Activated B cell treated with CpG ODN at 0.5 μM for 24 hours (primary cell): Measurements from ENCODE around the gene GRM4. TPM values are rescaled to one million over a fixed set of nuclear protein-coding genes. Genes with fewer than 3 reads are reported as not detected.

Source experiments
- ATAC-seq: fragments of 200-7000 bp; cut with Tn5 transposase; one replicate; pipeline ENCODE4 v1.10.0; 2021; ENCODE audit warnings: low read depth, mild to moderate bottlenecking, moderate library complexity
- CTCF ChIA-PET: fragments of 350-600 bp; sonication (Branson Sonifier 250); formaldehyde crosslinking; loops from one replicate; lab custom pipeline; 2021; ENCODE audit warnings: antibody characterized with exemption; lab: Charles Lee
- POLR2A ChIA-PET: fragments of 350-600 bp; sonication (Branson Sonifier 250); formaldehyde crosslinking; loops from one replicate; lab custom pipeline; 2021; ENCODE audit warnings: antibody characterized with exemption; lab: Charles Lee
- DNase-seq: peaks from one replicate; pipeline ENCODE4 v3.0.0; 2022
- H3K27ac Mint-ChIP-seq: one replicate; pipeline ENCODE4 v1.8.0; 2020; ENCODE audit warnings: mixed read lengths
- H3K27me3 Mint-ChIP-seq: one replicate; pipeline ENCODE4 v1.8.0; 2021; ENCODE audit warnings: mixed read lengths
- H3K36me3 Mint-ChIP-seq: one replicate; pipeline ENCODE4 v1.8.0; 2021; ENCODE audit warnings: low read depth, mixed read lengths
- H3K4me1 Mint-ChIP-seq: one replicate; pipeline ENCODE4 v1.8.0; 2021; ENCODE audit warnings: mixed read lengths
- H3K4me3 Mint-ChIP-seq: one replicate; pipeline ENCODE4 v1.8.0; 2020; ENCODE audit warnings: mild to moderate bottlenecking, mixed read lengths
- H3K9me3 Mint-ChIP-seq: one replicate; pipeline ENCODE4 v1.8.0; 2020; ENCODE audit warnings: mixed read lengths
- intact Hi-C: fragments of 100-400 bp; cut with micrococcal nuclease; formaldehyde crosslinking; loops from one replicate; pipeline ENCODE4 v1.15.1; 2024
- total RNA-seq: library from RNA; stranded (reverse); gene quantifications from 2 replicates; pipeline ENCODE4 v1.2.3, GENCODE V29; 2022
- TF ChIP-seq, protein P1 (sequence below): fragments of 200-600 bp; IDR thresholded peaks from one replicate; pipeline ENCODE4 v1.8.0; 2022; ENCODE audit warnings: antibody characterized with exemption, mild to moderate bottlenecking

GRM4 gene
- total RNA-seq, 1 donor from 2014 or later: not detected

DNA sequence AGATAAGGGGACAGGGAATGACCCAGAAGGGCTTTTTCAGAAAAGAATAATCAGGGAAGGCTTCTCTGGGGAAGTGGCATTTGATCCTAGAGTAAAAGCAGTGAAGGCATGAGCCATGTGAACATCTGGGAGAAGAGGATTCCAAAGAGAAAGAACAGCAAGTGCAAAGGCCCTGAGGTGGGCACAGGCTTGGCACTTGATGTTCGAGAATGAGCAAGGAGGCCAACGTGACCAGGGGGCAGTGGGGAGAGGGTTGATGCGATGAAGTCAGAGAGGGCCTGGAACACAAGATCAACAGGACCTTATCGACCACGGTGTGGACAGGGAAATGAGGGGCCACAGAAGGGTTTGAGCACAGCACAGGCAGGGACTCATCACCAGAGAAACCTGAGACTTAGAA is 5.8 kb downstream of the GRM4 start:
- Mint-ChIP-seq H3K27ac (no peak overlapping the region), H3K27me3 (peaks cover 68% of the 10 kb centered on the region), H3K4me1 (peaks cover 17% of the 10 kb centered on the region), H3K4me3 (no peak overlapping the region), H3K9me3 (no peaks in the 10 kb centered on the region), H3K36me3 (no peaks in the 10 kb centered on the region)
- ATAC-seq (no peak), DNase-seq (no peak)
- CTCF ChIA-PET: no interaction called here
- TF ChIP-seq, protein P1, sequence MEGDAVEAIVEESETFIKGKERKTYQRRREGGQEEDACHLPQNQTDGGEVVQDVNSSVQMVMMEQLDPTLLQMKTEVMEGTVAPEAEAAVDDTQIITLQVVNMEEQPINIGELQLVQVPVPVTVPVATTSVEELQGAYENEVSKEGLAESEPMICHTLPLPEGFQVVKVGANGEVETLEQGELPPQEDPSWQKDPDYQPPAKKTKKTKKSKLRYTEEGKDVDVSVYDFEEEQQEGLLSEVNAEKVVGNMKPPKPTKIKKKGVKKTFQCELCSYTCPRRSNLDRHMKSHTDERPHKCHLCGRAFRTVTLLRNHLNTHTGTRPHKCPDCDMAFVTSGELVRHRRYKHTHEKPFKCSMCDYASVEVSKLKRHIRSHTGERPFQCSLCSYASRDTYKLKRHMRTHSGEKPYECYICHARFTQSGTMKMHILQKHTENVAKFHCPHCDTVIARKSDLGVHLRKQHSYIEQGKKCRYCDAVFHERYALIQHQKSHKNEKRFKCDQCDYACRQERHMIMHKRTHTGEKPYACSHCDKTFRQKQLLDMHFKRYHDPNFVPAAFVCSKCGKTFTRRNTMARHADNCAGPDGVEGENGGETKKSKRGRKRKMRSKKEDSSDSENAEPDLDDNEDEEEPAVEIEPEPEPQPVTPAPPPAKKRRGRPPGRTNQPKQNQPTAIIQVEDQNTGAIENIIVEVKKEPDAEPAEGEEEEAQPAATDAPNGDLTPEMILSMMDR: no peak
- intact Hi-C loops: no loop called here
- POLR2A ChIA-PET: no interaction called here

DNA sequence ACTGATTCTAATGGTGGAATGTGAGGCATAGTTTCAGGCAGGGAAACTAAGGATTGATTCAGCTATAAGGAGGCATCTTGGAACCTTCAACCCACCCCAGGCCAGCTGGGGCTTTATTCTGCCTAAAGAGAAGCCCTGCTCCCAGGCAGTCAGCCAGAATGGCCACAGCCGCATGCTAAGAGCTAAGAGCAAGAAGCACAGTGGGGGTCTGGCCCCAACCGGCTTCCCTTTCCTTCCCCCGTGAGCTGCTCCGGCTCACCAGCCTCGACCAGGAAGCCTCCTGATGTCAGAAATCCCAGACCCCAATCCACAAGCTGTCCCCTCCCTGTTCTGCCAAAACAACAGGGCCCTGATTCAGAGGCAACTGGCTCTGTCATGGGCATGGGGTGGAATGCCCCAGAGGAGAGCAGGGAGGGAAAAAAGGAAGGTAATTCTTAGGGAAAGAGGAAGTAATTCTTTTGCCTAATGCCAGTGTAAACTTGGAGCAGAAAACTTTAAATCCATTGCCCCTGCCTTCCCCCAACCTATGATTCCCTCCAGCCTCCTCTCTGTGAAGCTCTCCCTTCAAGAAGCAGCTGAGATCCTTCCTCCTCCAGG is 6.9 kb downstream of the GRM4 start:
- no peak for ATAC-seq
- Mint-ChIP-seq H3K4me3 (no peak overlapping the region), H3K36me3 (no peaks in the 10 kb centered on the region), H3K4me1 (peaks cover 12% of the 10 kb centered on the region), H3K27ac (no peak overlapping the region), H3K9me3 (no peaks in the 10 kb centered on the region), H3K27me3 (peaks cover 74% of the 10 kb centered on the region)
- TF ChIP-seq, protein P1: no peak
- ChIA-PET CTCF (no interaction called here), POLR2A (no interaction called here)
- intact Hi-C loops: no loop called here
- no peak for DNase-seq

DNA sequence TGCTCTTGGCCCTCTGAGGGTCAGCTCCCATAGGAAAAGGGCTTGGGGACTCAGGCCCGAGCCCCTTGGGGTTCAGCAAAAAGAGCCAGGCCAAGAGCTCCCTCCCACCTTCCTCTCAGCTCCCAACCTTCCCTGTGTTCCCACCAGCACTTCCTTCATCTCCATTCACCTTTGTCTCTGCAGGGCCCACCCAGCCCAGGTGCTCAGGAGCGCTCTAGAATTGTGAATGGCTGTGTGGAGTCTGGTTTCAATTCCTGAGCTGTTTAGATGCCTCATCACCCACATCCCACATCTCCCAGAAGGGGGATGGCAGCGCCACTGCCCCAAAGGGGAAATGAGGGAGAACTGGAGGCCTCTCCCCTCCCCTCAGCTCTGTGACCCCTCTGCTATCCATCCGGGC is 7.7 kb downstream of the GRM4 start:
- Mint-ChIP-seq H3K4me1 (peaks cover 6% of the 10 kb centered on the region), H3K27ac (no peak overlapping the region), H3K4me3 (no peak overlapping the region), H3K36me3 (no peaks in the 10 kb centered on the region), H3K9me3 (no peaks in the 10 kb centered on the region), H3K27me3 (peaks cover 75% of the 10 kb centered on the region)
- intact Hi-C loops: no loop called here
- CTCF ChIA-PET: no interaction called here
- POLR2A ChIA-PET: interaction anchor here (0.7 kb wide), 1 partner anchor 16 kb away, joined by 12 read pairs; no protein-coding TSS in a partner anchor
- TF ChIP-seq, protein P1: no peak
- ATAC-seq (no peak), DNase-seq (no peak)

DNA sequence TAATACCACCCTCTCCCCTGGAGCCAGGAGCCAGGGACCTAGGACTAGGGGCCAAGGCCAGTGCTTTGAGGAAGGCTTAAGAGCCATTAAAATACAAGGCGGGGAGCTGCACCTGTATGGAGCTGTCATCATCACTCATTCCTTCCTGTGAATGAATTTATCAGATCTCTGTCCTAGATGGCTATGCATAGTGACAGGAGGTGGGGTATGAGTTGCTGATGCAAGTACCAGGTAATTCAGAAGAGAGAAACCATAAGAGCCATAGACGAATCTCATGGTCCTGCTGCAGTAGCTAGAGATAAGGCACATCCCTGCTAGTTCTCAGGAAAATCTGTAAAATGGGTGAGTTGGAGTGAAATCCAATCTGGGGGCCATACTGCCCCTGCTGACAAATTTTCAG is 10.3 kb downstream of the GRM4 start:
- TF ChIP-seq, protein P1: no peak
- no peak overlapping the region for H3K27ac Mint-ChIP-seq
- CTCF ChIA-PET: no interaction called here
- no peak for ATAC-seq
- H3K36me3 Mint-ChIP-seq: no peaks in the 10 kb centered on the region
- intact Hi-C loops: no loop called here
- H3K27me3 Mint-ChIP-seq: peaks cover 72% of the 10 kb centered on the region
- H3K4me1 Mint-ChIP-seq: no peaks in the 10 kb centered on the region
- no peak overlapping the region for H3K4me3 Mint-ChIP-seq
- no peaks in the 10 kb centered on the region for H3K9me3 Mint-ChIP-seq
- POLR2A ChIA-PET: no interaction called here
- DNase-seq: no peak

DNA sequence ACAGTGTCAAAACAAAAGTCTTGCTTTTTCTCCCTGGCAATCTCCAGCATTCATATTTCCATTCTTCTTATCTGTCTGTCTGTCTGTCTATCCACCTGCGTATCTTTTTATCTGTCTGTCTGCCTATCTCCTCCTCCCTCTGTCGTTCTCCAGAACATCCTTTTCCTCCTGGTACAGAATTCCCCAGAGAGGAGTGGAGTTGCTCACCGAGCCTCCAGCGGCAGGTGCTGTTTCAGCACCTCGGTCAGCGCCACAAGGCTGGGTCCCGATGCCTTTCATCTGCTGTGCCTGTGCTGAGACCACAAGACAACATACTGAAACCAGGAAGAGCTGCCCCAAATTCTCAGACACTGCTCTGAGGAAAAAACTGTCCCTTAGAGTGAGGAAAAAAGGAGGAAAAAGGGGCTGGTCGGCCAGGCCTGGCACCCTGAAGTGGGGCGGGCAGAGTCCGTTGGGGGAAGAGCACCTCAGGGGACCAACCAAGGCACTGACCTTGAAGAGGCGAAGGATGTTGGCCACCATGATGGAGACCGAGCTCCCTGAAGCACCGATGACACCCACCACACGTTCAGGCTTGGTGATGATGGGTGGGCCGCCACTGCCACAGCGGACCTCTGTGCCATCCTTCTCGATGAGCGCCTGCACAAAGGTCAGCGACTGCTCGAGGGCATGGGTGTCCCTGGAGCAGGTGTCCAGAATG is 13.3 kb downstream of the GRM4 start:
- Mint-ChIP-seq H3K27me3 (peaks cover 53% of the 10 kb centered on the region), H3K9me3 (no peaks in the 10 kb centered on the region), H3K36me3 (no peaks in the 10 kb centered on the region), H3K27ac (no peak overlapping the region), H3K4me1 (no peaks in the 10 kb centered on the region), H3K4me3 (no peak overlapping the region)
- DNase-seq: no peak
- TF ChIP-seq, protein P1: no peak
- ChIA-PET CTCF (no interaction called here), POLR2A (no interaction called here)
- intact Hi-C loops: no loop called here
- ATAC-seq: no peak
